NB4 (cell line): Measurements from ENCODE around the gene INPP4A.
A peak's percentile ranks its signal among the peaks of the same experiment; 100 is the strongest.

Source experiments
- DNase-seq: peaks from one replicate; pipeline ENCODE4 v3.0.0; 2010; ENCODE audit warnings: low read depth
- H3K4me3 ChIP-seq: one replicate; pipeline ENCODE4 v1.5.1; 2011; ENCODE audit warnings: mild to moderate bottlenecking, low read depth, low read length, moderate library complexity
- CTCF ChIP-seq: IDR thresholded peaks from one replicate; pipeline ENCODE4 v1.5.1; 2012; ENCODE audit warnings: low read depth, low read length
- MAX ChIP-seq: IDR thresholded peaks from 2 replicates; pipeline ENCODE4 v1.6.1; 2011; ENCODE audit warnings: low read depth, low read length
- MYC ChIP-seq: IDR thresholded peaks from 2 replicates; pipeline ENCODE4 v1.6.1; 2011; ENCODE audit warnings: low read depth, low read length
- POLR2A ChIP-seq: IDR thresholded peaks from 2 replicates; pipeline ENCODE4 v1.6.1; 2011; ENCODE audit warnings: mild to moderate bottlenecking; ENCODE audit not compliant: insufficient read length; ENCODE audit errors: extremely low read depth

The INPP4A gene

GRCh38 chr2:98505971-98506664 lies 61.5 kb downstream of the INPP4A start:
- H3K4me3 ChIP-seq = no peak overlapping the region

GRCh38 chr2:98506881-98507280 lies 62.2 kb downstream of the INPP4A start:
- DNase-seq = no peak
- TF ChIP-seq POLR2A (no peak), MYC (no peak), MAX (no peak), CTCF (no peak)

More at GRCh38 chr2:98505971-98506664, 61.5 kb downstream of the INPP4A start:
- TF ChIP-seq MAX (no peak), MYC (no peak)
- DNase-seq = peak; percentile 38

GRCh38 chr2:98507461-98507860 lies 62.8 kb downstream of the INPP4A start:
- H3K4me3 ChIP-seq = no peak overlapping the region
- TF ChIP-seq CTCF = peak; percentile 6
- no peak for TF ChIP-seq POLR2A
- no peak for DNase-seq

More at GRCh38 chr2:98506881-98507280, 62.2 kb downstream of the INPP4A start:
- H3K4me3 ChIP-seq = no peak overlapping the region

- H3K4me3 ChIP-seq = peak overlapping the region; percentile 35
- no peak for TF ChIP-seq MAX
- no peak for TF ChIP-seq CTCF
- DNase-seq = peak; percentile 60
Measured at GRCh38 chr2:98507891-98508708, 63.4 kb downstream of the INPP4A start.

- no peak for TF ChIP-seq POLR2A
- TF ChIP-seq MAX = peak; percentile 92
- TF ChIP-seq MYC = peak; percentile 93
- peak overlapping the region; percentile 35 for H3K4me3 ChIP-seq
- peak; percentile 98 for DNase-seq
Measured at GRCh38 chr2:98508709-98509066, 64.0 kb downstream of the INPP4A start.

GRCh38 chr2:98509542-98510321 lies 65.1 kb downstream of the INPP4A start:
- DNase-seq = no peak
- no peak overlapping the region for H3K4me3 ChIP-seq
- no peak for TF ChIP-seq POLR2A
- TF ChIP-seq CTCF = no peak
